Measurements from ENCODE around the gene ATAD1.
"Not testable (repeated sequence)": the region's sequence is repeated elsewhere in the genome, so short reads cannot be mapped to it uniquely, and the experiment has no call there.

ATAD1 gene

DNA sequence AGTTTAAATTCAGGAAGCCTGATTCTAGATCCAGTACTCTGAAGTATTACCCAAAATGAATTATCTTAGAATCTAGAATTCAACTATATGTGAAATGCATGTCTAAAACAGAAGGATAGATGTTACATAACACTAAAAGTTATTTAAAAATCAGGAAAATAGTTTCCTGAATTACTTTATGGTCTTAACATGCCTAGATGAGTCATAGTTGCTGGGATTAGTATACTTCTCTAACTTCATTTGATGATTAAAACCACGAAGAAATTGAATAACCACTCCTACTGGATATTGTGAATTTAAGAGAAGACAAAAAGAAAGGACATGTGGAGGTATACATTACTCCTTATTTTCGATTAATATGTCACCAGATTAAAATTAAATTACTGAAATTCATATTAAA is 65.5 kb downstream of the ATAD1 start:
- DNase-seq: no peak

DNA sequence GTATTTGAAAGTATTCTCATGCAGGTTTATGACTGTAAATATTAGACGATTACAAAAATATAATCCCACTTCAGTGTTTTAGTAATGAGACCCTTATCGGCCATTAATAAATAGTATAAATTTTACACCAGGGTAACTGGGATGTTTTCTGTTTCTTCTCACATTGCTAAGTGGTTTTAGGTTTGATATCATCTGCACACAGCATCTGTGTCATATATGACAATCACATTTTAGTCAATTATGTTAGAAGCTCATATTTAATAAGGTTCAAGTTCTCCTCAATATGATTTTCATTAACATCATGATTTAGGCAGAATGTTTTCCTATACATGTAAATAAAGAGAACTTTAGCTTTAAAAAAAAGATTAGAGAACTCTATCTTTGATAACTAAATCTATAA is 66.8 kb downstream of the ATAD1 start:
- DNase-seq: no peak

DNA sequence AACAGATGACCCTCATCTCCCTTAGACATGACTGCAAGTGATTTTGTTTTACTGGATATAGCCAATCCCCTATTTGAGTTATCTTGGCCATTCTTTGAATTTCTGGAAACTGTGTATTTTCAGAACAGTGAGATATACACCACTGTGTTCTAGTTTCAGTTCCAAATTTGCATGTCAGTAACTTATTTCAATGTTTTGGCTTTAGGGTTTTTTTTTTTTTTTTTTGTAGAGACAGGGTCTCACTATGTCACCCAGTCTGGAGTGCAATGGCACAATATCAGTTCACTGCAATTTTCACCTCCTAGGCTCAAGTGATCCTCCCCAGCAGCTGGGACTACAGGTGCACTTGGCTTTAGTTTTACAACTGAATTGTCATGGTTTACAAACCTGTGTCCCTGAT is 67.2 kb downstream of the ATAD1 start:
- no peak for DNase-seq

DNA sequence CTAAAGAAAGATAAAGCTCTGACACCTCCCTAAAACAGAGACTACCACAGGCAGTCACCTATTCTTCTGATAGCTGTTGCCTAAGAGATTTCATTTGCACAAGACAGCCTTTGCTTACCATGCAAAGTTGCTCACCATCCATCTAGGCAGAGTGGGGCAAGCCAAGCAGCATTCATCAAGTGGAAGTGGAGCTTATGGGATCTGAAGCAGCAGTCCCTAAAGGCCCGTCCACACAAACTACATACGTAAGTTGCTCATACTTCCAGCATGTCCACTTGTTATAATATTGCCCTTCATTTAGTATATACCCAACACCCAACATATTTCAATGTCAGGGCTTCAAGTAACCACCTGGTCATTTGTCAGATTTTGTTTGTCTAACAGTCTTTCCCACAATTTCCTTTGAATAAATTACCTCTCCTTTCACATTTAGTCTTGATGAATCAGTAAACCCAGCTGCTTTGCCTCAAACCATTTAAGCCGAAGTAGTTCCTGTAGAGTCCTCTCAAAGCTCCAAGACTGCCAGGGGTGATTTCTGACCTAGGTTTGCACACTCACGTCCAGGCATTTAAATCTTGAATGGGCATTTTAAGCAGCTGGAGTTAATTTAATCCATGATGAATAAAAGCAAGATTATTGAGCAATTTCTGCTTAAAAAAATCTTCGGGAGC is 67.9 kb downstream of the ATAD1 start:
- DNase-seq: no peak

DNA sequence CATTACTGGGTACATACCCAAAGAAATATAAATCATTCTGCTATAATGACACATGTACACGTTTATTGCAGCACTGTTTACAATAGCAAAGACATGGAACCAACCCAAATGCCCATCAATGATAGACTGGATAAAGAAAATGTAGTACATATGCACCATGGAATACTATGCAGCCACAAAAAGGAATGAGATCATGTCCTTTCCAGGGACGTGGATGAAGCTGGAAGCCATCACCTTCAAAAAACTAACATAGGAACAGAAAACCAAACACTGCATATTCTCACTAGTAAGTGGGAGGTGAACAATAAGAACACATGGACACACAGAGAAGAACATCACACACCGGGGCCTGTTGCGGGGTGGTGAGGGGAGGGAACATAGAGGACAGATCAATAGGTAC is 69.8 kb downstream of the ATAD1 start:
- not testable (repeated sequence) for DNase-seq

DNA sequence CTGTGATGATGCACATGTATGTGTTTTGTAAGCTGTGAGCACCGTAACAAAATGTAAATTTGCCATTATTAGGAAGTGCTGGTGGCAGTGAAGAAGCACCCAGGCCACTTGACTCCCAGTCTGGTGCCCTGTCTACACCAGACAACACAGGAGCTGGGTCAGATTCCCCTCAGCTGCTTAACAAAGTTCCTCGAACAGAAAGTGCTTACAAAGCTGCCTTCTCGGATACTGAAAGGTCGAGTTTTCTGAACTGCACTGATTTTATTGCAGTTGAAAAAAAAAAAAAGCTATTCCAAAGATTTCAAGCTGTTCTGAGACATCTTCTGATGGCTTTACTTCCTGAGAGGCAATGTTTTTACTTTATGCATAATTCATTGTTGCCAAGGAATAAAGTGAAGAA is 71.1 kb downstream of the ATAD1 start:
- no peak for DNase-seq

DNA sequence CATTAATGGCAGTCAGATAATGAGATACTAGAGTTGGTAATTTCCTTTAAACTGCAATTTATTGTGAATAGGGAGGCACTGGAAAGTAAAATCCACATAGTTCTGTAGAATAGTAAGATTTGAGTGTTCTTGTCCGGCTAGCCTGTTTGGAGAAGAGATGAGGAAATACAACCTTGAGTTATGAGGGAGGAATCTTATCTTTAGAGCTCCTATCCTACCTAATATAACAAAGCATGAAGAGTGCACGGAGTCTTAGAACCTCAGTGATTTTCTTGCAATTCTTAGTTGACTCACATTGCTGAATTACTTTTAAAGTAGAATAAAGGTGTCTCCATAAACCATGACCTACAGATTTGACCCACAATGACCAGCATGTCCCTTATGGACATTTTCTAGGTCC is 73.4 kb downstream of the ATAD1 start:
- DNase-seq: no peak

DNA sequence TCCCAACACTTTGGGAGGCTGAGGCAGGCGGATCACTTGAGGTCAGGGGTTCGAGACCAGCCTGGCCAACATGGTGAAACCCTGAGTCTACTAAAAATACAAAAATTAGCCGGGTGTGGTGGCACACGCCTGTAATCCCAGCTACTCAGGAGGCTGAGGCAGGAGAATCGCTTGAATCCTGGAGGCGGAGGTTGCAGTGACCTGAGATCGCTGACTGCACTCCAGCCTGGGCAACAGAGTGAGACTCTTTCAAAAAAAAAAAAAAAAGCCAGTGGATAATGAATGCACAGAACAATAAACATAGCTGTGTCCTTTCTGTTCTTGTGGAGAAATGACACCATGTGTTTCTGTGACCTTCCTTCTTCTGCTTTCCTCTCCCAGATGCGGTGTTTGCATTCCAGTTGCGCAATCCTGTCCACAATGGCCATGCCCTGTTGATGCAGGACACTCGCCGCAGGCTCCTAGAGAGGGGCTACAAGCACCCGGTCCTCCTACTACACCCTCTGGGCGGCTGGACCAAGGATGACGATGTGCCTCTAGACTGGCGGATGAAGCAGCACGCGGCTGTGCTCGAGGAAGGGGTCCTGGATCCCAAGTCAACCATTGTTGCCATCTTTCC is 74.9 kb downstream of the ATAD1 start:
- DNase-seq: not testable (repeated sequence)

DNA sequence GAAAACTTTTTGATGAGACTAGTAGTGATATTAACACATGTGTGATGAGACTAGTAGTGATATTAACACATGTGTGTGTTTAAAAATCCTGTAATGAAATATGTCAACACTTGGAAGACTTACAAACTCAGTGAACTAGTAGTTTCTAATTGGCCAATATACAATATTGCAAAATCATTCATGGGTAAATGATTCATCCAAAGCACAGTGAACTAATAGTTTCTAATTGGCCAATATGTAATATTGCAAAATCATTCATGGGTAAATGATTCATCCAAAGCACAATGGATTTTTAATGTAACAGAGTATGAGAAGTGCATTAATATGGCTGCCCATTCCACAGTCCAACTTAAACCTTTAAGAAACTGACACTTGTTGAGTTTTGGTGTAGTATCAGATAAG is 77.8 kb downstream of the ATAD1 start:
- DNase-seq: no peak

DNA sequence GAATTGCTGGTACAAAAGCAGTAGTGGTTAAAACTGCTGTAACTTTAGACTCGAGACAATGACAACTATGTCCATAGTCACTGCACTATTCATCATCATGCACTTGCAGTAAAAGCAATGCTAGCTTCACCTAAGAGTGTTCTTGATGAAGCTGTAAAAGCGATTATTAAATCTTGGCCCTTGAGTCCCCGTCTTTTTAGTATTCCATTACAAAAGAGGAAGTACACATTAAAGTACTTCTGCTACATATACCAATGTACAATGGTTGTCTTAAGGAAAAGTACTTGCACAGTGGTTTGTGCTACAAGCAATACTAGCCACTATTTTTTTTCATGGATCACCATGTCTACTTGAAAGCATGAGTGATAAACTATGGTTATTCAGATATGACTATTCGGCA is 78.3 kb downstream of the ATAD1 start:
- DNase-seq: no peak

DNA sequence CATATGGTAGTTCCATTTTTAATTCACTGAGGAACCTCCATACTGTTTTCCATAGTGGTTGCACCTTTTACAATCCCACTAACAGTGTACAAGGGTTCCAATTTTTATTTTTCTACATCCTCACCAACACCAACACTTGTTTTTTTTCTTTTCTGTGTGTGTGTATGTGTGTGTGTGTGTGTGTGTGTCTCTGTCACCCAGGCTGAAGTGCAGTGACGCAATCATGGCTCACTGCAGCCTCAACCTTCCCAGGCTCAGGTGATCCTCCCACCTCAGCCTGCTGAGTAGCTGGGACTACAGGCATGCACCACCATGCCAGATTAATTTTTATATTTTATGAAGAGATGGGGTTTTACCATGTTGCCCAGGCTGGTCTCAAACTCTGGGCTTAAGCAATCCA is 79.8 kb downstream of the ATAD1 start:
- DNase-seq: not testable (repeated sequence)

DNA sequence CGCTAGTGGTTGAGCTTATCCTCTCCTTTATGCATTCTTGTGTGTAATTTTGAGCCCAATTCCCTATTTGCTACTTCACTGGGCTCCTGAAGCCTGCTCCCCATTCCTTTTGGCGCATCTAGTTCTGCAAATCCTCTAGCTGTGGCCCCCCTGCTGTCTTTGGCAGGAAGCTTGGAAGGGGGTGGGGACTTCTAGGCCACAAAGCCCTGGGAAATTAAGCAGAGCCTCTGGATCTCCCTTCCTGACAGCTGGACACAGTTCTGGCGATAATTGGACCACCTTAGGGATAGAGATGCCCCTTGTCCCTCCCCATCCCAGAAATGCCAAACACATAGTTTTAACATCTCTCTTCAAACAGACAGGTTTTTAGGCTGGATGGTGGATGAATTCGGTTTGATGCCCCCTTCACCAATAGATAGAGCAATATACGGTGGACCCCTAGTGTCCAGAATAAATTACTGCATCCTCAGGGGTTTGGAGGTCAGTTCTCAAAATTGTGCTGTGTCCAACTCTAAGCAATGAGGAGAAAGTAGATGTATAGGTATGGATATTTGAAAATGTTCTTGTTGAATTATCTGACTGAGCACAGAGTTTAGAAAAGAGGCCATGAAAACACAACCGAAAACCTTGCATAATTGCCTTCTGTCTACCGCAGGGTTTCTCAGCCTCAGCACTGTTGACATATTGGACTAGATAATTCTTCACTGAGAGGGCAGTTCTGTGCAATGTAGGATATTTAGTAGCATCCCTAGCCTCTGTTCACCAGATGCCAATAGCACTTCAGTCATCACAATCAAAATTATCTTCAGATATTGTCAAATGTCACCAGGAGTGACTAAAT is 82.8 kb downstream of the ATAD1 start:
- no peak for DNase-seq

DNA sequence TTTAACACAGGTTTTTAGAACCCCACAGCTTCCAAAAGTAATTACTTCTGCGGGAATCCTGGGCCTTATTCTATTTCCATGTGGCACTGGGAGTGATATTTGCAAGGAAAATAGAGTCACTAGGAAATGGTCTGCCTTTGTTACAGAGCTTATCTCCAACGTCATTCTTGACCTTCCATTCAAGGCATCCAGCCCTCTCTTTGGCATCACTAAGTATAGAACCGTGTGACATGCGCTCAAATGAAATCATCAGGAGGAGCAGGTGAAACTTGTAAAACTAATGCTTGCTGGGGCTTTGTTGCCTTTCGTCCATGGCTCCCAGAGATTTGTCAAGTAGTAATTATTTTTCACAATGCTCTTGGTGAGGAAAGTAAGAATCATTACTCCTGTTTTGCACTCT is 84.9 kb downstream of the ATAD1 start:
- DNase-seq: no peak

DNA sequence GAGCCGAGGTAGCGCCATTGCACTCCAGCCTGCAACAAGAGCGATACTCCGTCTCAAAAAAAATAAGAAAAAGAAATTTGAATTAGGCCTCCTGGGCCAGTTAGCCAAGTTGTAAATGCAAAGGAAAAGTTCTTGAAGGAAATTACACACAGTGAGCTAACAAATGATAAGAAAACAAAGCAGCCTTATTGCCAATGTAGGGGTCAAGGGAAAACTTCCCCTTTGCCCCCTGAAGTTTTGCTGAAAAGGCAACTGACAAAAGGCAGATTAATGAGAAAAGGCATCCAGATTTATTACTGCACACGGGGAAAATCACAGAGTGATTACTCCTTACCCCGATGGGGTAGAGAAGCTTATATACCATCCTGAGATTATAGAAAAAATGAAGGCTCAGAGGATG is 88.1 kb downstream of the ATAD1 start:
- DNase-seq: no peak

DNA sequence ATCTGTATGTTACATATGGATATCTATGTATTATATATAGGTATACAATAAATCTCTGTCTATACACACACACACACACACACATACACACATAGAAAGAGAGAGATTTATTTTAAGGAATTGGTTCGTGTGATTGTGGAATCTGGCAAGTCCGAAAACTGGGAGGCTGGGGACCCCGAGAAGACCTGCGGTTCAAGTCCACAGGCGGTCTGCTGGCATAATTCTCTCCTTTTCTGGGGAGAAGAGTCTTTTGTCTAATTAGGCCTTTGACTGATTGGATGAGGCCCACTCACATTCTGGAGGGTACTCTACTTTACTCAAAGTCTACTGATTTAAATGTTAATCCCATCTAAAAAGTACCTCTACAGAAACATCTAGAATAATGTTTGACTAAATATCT is 93.2 kb downstream of the ATAD1 start:
- no peak for DNase-seq

DNA sequence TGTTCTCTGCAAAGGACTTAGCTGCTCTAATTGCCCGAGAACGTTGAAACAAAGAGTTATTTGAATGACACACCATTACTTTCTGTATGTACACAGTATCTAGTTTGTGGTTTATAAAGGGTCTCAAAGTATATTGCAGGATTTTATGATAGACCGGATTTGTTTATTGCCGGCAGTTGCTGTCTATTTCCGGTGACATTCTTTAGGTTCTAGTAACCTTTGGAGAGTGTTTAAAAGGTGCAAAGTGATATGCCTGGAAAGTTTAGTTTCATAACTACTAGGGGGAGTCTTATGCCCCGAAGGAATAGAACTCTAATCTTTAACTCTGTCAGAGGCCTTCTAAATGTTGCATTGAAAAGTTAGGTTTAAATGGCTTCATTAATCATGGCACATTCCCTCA is 94.5 kb downstream of the ATAD1 start:
- no peak for DNase-seq

DNA sequence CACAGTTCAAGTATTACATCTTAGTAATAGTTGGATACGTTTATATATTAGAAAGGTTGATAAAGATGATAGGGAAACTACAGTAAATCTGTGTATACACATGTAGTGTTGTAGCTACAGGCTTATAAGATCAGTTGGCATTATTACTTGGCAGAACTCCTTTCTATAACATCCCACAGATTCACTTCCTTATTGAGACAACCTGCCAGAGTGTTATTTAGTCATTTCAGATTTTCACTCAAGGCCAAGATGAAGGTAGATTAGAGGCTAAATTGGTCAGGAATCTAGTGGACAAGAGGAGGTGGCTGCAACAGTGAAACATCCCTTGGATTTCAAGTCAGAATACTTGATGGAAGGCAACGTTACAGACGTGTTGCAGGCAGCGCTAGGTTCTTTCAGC is 95.3 kb downstream of the ATAD1 start:
- DNase-seq: no peak

DNA sequence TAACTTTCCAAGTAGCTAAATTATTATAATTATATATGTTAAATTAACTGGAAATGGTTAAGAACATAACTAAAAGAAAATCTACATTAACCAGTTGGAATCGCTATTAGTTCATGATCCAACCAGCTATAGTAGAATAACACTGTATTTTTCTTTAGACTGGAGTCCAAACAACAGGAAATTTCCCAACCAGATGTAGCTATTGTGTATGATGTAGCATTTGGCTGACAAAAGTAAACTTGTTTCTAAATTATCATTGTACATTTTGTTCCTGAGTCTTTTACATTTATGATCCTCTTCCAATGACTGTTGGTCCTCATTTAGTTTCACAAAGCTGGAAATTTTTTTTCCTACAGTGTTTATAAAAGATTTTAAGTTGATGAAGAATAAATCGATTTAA is 96.2 kb downstream of the ATAD1 start:
- no peak for DNase-seq

DNA sequence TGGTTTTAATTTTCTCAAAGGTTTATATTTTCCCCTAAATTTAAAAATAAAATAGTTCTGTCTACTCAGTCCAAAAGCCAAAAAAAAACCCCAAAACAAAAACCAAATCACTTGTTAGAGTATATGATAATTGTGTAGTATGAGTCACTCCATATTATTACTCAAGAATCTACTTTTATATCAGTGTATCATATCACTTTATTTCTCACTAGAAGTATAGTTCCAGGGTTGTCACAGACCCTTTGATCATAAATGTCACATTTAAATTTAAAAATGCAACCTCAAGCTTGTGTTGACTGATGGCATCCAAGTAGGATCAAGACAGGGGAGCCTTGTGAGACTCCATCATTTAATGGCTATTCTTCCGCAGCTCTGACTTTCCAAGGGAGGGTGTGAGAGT is 97.4 kb downstream of the ATAD1 start:
- DNase-seq: no peak

DNA sequence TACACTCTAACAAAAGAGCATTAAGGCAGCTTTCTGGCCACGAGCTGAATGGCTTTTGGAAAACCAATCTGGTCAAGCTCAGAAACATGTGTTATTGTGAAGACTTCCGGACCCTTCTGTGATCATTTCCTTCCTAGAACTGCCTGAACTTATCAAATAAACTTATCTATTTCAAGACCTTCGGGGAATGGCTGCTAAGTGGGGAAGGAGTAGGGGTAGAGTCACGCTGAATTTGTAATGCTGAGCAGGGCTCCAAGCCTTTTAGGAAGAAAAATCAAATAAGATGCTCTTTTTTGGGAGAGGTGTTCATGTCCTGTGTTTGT is 101.7 kb downstream of the ATAD1 start:
- no peak for DNase-seq

DNA sequence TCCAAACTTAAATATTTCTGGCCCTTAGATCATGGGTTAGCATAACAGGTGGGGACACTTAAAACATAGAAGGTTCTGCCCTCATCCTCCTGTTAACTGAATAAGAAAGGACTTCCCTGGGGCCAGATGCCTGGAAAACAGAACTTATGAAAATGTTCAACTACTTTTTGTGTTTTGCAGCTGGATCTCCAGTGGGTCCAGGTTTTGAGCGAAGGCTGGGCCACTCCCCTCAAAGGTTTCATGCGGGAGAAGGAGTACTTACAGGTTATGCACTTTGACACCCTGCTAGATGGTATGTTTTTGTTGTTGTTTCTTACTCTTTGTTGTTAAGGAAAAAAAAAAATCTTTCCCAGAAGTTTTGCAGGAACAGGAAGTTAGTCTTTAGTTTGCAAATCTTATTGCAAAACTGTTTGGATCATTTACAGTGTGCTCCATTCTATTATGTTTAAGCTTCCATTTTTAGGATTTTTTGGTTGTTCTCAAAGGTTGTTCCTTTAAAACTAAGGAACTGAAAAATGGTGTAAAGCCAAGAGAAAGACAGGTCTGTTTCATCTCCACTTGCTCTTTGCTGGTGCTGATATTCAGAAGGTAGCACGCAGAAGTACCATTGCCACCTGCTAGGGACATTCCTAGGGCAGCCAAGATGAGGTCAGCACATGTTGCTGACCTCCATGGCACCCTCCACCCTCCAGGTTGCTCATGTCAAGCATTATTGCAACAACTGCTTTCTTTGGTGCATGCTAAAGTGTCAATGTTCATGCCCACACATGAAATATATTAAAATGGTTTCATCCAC is 102.3 kb downstream of the ATAD1 start:
- DNase-seq: no peak

DNA sequence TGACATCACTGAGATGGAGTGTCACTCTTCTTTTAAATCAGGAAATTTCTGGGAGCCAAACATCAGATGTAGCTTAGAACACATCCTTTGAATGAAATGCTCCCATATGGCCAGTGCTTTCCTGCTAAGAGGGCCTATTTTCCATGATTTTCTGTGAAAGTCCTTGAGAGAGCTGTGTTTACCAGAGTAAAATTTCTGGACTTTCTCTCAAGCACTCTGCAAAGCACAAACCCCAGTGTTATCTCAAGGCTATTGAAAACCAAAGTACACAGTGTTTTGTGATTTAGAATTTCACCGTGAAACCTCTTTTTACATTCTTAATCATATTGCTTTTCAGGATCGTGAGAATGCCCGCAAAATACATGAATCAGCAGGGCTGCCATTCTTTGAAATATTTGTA is 104.3 kb downstream of the ATAD1 start:
- no peak for DNase-seq

DNA sequence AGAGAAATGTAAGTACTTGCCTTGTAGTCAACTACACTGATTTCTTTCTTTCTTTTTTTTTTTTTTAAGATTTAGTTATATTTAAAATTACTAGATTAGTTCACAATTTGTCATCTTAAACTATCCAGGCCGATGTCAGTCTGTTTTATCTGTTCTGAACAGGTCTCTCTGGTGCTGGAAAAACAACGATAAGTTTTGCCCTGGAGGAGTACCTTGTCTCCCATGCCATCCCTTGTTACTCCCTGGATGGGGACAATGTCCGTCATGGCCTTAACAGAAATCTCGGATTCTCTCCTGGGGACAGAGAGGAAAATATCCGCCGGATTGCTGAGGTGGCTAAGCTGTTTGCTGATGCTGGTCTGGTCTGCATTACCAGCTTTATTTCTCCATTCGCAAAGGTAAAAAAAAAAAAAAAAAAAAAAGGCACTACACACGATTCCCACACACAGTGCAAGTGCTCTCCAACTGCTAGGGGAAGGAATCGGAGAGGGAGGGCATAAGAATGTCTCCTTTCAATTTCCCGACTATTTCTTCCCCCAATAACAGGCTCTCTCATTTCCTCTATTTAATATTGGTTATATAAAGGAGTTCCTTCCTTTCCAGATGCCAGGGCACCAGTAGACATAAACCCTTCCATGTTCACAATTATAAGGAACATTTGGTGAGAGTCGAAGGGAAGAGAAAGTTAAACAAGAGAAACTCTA is 105.0 kb downstream of the ATAD1 start:
- DNase-seq: no peak

Measured in activated CD8-positive, alpha-beta memory T cell treated with anti-CD3 and anti-CD28 coated beads for 24 hours (primary cell).